Measurements from ENCODE around the gene FRAT2. TPM values are rescaled to one million over a fixed set of nuclear protein-coding genes. Genes with fewer than 3 reads are reported as not detected.

Gene FRAT2
- total RNA-seq, 4 donors from 2014 or later, result 8.4 to 32.9 (median 14.2) TPM

- DNase-seq (ENCODE audit: low spot score) (no peak), ATAC-seq (ENCODE audit: low FRiP score) (no peak)
- TF ChIP-seq CTCF (IDR thresholded peaks at IDR 0.05), result no peak
Observed at GRCh38 chr10:97363071-97363470, 28.5 kb upstream of the FRAT2 start.

- TF ChIP-seq CTCF (IDR thresholded peaks at IDR 0.05), result no peak
Observed at GRCh38 chr10:97362310-97363033, 27.9 kb upstream of the FRAT2 start.

GRCh38 chr10:97361537-97361901, 27.0 kb upstream of the FRAT2 start:
- no peak for ATAC-seq (ENCODE audit: low FRiP score)
- no peak for TF ChIP-seq CTCF (IDR thresholded peaks at IDR 0.05)

More at GRCh38 chr10:97362310-97363033, 27.9 kb upstream of the FRAT2 start:
- DNase-seq (ENCODE audit: low spot score), result no peak
- ATAC-seq (ENCODE audit: low FRiP score), result no peak

GRCh38 chr10:97360705-97361536, 26.4 kb upstream of the FRAT2 start:
- no peak for TF ChIP-seq CTCF (IDR thresholded peaks at IDR 0.05)
- no peak for DNase-seq (ENCODE audit: low spot score)
- no peak for ATAC-seq (ENCODE audit: low FRiP score)

More at GRCh38 chr10:97361537-97361901, 27.0 kb upstream of the FRAT2 start:
- DNase-seq (ENCODE audit: low spot score), result no peak

- DNase-seq (ENCODE audit: low spot score), result no peak
- no peak for ATAC-seq (ENCODE audit: low FRiP score)
- TF ChIP-seq CTCF (IDR thresholded peaks at IDR 0.05), result no peak
Observed at GRCh38 chr10:97358781-97359180, 24.3 kb upstream of the FRAT2 start.

GRCh38 chr10:97358349-97358748, 23.8 kb upstream of the FRAT2 start:
- TF ChIP-seq CTCF (IDR thresholded peaks at IDR 0.05), result no peak
- ATAC-seq (ENCODE audit: low FRiP score), result no peak
- no peak for DNase-seq (ENCODE audit: low spot score)

All from omental fat pad (tissue), 4 donors.